Type B pancreatic cell (in vitro differentiated cells): ENCODE results near the gene SLC4A2. TPM values are rescaled to one million over a fixed set of nuclear protein-coding genes. Genes with fewer than 3 reads are reported as not detected.

ENCODE experiments used
- DNase-seq: peaks from one replicate; pipeline ENCODE4 v3.0.0; 2021; ENCODE audit warnings: mixed read lengths; ENCODE audit not compliant: unreplicated experiment; ENCODE audit errors: extremely low spot score
- H3K27ac Mint-ChIP-seq: 2 replicates; pipeline ENCODE4 v1.8.0; 2021; ENCODE audit warnings: mild to moderate bottlenecking, mixed read lengths
- H3K27me3 Mint-ChIP-seq: 2 replicates; pipeline ENCODE4 v1.8.0; 2021; ENCODE audit warnings: mixed read lengths
- H3K36me3 Mint-ChIP-seq: 2 replicates; pipeline ENCODE4 v1.8.0; 2021; ENCODE audit warnings: mixed read lengths
- H3K4me1 Mint-ChIP-seq: one replicate; pipeline ENCODE4 v1.8.0; 2021; ENCODE audit warnings: mixed read lengths; ENCODE audit not compliant: unreplicated experiment
- H3K4me3 Mint-ChIP-seq: 2 replicates; pipeline ENCODE4 v1.8.0; 2021; ENCODE audit warnings: mild to moderate bottlenecking, mixed read lengths
- H3K9me3 Mint-ChIP-seq: 2 replicates; pipeline ENCODE4 v1.8.0; 2021; ENCODE audit warnings: mixed read lengths
- CTCF ChIP-seq: fragments of 200-600 bp; sonication (generic); conservative IDR thresholded peaks from 2 replicates; pipeline ENCODE4 v1.5.0; 2021; ENCODE audit warnings: antibody characterized with exemption, mild to moderate bottlenecking
- total RNA-seq: library from RNA; stranded (reverse); gene quantifications from 2 replicates; pipeline ENCODE4 v1.2.1, GENCODE V29; 2021; ENCODE audit warnings: low replicate concordance

Gene SLC4A2
- total RNA-seq, 1 donor from 2014 or later = 150 TPM

DNA sequence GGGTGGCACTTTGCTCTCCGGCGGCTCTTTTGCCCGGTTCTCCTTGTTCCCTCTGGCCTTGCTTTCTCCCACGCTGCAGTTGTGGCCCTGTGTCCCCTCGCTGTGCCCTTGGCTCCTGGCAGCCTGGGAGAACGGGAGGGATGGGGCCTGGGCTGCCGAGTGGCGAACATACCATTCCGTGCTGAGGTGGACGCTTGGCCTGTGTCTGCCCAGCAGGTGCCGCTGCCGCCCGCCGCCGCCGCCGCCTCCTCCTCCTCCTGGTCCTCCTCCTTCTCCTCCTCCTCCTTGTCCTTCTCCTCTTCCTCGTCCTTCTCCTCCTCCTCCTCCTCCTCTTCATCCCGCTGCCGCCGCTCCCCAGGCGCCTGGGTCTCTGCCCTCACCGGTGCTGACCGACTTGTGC is 62.9 kb downstream of the SLC4A2 start:
- no peak for DNase-seq
- no peak overlapping the region for H3K4me3 Mint-ChIP-seq

GRCh38 chr7:151122796-151123157 is 63.4 kb downstream of the SLC4A2 start:
- H3K4me3 Mint-ChIP-seq = no peak overlapping the region
- TF ChIP-seq CTCF = no peak
- DNase-seq = no peak
- peaks cover 3% of the 10 kb centered on the region for H3K27me3 Mint-ChIP-seq
- H3K27ac Mint-ChIP-seq = no peak overlapping the region
- H3K36me3 Mint-ChIP-seq = peaks cover 12% of the 10 kb centered on the region
- H3K4me1 Mint-ChIP-seq = peaks cover 16% of the 10 kb centered on the region
- no peaks in the 10 kb centered on the region for H3K9me3 Mint-ChIP-seq

More for the DNA sequence above, 62.9 kb downstream of the SLC4A2 start:
- peaks cover 3% of the 10 kb centered on the region for H3K27me3 Mint-ChIP-seq
- H3K36me3 Mint-ChIP-seq = peaks cover 12% of the 10 kb centered on the region
- H3K27ac Mint-ChIP-seq = no peak overlapping the region
- peaks cover 12% of the 10 kb centered on the region for H3K4me1 Mint-ChIP-seq
- no peak for TF ChIP-seq CTCF
- H3K9me3 Mint-ChIP-seq = no peaks in the 10 kb centered on the region

DNA sequence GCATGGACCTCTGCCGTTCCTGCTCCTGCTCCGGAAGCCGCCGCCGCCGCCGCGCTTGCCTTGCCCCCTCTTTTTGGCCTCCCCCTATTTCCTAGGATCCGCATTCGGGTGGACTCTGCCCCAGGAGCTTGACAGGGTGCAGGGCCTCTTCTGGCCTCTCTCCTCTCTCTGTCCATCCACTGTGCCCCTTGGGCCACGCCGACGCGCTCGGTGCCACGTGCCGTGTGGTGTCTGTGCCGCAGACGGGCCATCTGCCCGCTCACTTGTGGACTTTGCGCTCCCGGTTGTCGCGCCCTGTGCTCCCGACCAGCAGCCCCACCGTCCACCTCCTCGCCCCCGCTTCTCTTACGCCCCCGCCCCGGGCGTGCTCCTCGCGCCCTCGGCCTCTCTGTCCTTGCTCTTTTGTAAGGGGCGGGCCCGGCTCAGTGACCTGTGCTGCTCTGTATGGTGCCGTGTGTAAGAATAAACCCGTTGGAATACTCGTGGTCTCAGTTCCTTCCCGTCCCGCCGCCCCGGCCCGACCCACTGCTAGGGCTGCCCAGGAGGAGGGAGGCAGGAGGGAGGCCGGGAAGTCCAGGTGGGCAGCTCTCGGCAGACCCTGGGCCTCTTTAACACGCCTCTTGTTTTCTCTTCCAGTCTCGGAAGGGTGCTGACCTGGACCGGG is 63.9 kb downstream of the SLC4A2 start:
- peaks cover 12% of the 10 kb centered on the region for H3K36me3 Mint-ChIP-seq
- no peak for DNase-seq
- peaks cover 16% of the 10 kb centered on the region for H3K4me1 Mint-ChIP-seq
- H3K4me3 Mint-ChIP-seq = no peak overlapping the region
- TF ChIP-seq CTCF = no peak
- H3K9me3 Mint-ChIP-seq = no peaks in the 10 kb centered on the region
- peak overlapping the region; percentile 19 for H3K27ac Mint-ChIP-seq
- peaks cover 3% of the 10 kb centered on the region for H3K27me3 Mint-ChIP-seq

GRCh38 chr7:151123822-151124464 is 64.6 kb downstream of the SLC4A2 start:
- Mint-ChIP-seq H3K9me3 (no peaks in the 10 kb centered on the region), H3K4me1 (peaks cover 16% of the 10 kb centered on the region), H3K27ac (peak overlapping the region; percentile 19), H3K36me3 (peaks cover 12% of the 10 kb centered on the region), H3K27me3 (peaks cover 3% of the 10 kb centered on the region), H3K4me3 (peak overlapping the region; percentile 79)
- TF ChIP-seq CTCF = peak; percentile 98
- DNase-seq = peak; percentile 90

- Mint-ChIP-seq H3K27ac (no peak overlapping the region), H3K4me1 (peaks cover 16% of the 10 kb centered on the region), H3K4me3 (no peak overlapping the region), H3K27me3 (peaks cover 3% of the 10 kb centered on the region), H3K9me3 (no peaks in the 10 kb centered on the region), H3K36me3 (peaks cover 12% of the 10 kb centered on the region)
- TF ChIP-seq CTCF = no peak
- no peak for DNase-seq
These were observed 65.1 kb downstream of the SLC4A2 start for GRCh38 chr7:151124481-151124880.
